Measurements from ENCODE around the gene LRCH4. TPM values are rescaled to one million over a fixed set of nuclear protein-coding genes. Genes with fewer than 3 reads are reported as not detected.

The LRCH4 gene
- total and polyA plus RNA-seq, 2 of the 13 experiments (the other 11 are each of a cell fraction or from before 2014, with no cell fraction given), result 7.0 to 9.3 TPM

DNA sequence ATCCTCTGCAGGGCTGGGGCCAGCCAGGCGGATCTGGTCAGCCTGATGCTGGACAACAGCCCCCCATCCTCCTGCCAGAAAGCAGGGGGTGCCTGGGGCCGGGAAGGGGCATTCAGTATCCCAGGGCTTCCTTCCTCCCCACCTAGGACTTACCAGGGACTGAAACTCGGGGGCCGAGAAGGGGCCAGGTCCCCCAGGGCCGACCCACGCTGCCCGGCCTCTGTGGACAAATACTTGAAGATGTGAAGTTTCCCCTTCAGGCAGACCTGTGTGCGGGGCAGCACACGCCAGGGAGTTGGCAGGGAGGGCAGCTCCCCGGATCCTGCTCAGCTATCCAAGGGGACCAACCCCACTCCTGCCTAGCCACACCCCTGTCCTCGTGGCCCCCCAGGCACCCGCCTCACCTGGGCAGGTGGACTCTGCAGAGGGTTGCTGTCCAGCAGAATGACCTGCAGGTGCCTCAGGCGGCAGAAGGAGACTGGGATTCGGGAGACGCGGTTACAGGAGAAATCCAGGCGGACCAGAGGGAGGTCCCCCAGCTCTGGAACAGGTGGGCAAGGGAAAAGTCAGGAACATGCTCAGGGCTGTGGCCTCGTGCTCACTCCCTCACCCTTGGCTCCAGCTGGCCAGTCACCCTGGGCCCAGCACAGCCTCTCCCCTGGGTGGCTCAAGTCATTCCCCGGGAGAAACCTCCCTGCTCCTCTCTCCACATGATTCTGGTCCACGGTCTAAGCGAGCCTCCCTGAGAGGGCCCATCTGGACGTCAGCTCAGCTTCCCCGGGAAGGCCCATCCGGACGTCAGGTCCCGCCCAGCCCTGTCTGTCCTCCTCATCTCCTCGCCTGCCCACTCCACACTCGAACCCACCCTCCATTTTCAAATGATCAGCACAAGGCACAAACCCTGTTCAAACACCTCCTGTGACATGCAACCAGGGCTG lies 7.4 kb downstream of the LRCH4 start:
- no TSS peak for BruUV-seq (replicated peaks)
- no peak overlapping the region for H2AFZ ChIP-seq (ENCODE audit: low read length)
- H3K79me2 ChIP-seq (ENCODE audit: insufficient read depth, low read length), result no peaks in the 10 kb centered on the region
- no peak overlapping the region for H3K4me2 ChIP-seq (ENCODE audit: low read depth, low read length)
- no peak overlapping the region for H3K4me3 ChIP-seq (replicated peaks in 1 of 3; ENCODE audit: insufficient read depth in 1 of 3, low read depth in 2 of 3, low read length in 3 of 3)
- H3K27me3 ChIP-seq (ENCODE audit: control insufficient read depth in 1 of 2, insufficient read depth in 2 of 2, low read length in 2 of 2), result no peaks in the 10 kb centered on the region
- TF ChIP-seq KDM2A (CRISPR knock-in tag; IDR thresholded peaks at IDR 0.05; ENCODE audit: borderline replicate concordance, low read depth), result no peak
- TF ChIP-seq RBFOX2 (IDR thresholded peaks at IDR 0.05; ENCODE audit: low read depth, low read length), result peak; percentile 27; the same call in 1 of the 2 replicates
- peak in 1 of 2 experiments; percentile 17; a peak in 1 of 4 replicates for TF ChIP-seq POLR2A (IDR thresholded peaks at IDR 0.05; ENCODE audit: insufficient read depth in 1 of 2, low read depth in 2 of 2, low read length in 2 of 2)
- TF ChIP-seq ZNF230 (CRISPR knock-in tag; IDR thresholded peaks at IDR 0.05), result no peak
- TF ChIP-seq AGO1 (IDR thresholded peaks at IDR 0.05; ENCODE audit: low read depth, low read length, poor library complexity, severe bottlenecking), result peak; percentile 93
- TF ChIP-seq POLR2G (IDR thresholded peaks at IDR 0.05; ENCODE audit: low read depth, low read length), result peak; percentile 19; the same call in 1 of the 2 replicates
- no peak for TF ChIP-seq GPN1 (CRISPR knock-in tag; IDR thresholded peaks at IDR 0.05; ENCODE audit: borderline replicate concordance)
- peak; percentile 89 for TF ChIP-seq AGO2 (optimal IDR thresholded peaks at IDR 0.05; ENCODE audit: low read depth, low read length)
- ChIA-PET POLR2A (interaction anchor here (2.1 kb wide), 1 partner anchor 8 kb away, joined by 6 read pairs; the partner anchor contains the start of genes FBXO24 and LRCH4), CTCF (ENCODE audit: low intra/inter-chr PET ratio, low total read pairs) (no interaction called here)
- H3K9me3 ChIP-seq (ENCODE audit: low read length), result no peaks in the 10 kb centered on the region
- H3K9ac ChIP-seq (ENCODE audit: insufficient read depth, low read depth, low read length), result no peak overlapping the region
- no peaks in the 10 kb centered on the region for H4K20me1 ChIP-seq (ENCODE audit: insufficient read depth, low read length)
- ATAC-seq (no peak), DNase-seq (ENCODE audit: low spot score) (no peak), FAIRE-seq (no peak)
- 94% methylated on average over 21 of the region's 28 CpGs for WGBS (ENCODE audit: low lambda C conversion rate)
- intact Hi-C loops (cut with micrococcal nuclease; ENCODE audit: unreplicated experiment), result no loop called here
- peaks cover 15 to 33% of the 10 kb centered on the region in 2 experiments; a peak in 4 of 5 replicates for H3K36me3 ChIP-seq (replicated peaks in 1 of 2; ENCODE audit: control insufficient read depth in 1 of 2, insufficient read depth in 2 of 2, low read length in 2 of 2)
- H3K4me1 ChIP-seq (ENCODE audit: insufficient read depth, low read length), result peaks cover 1% of the 10 kb centered on the region; the same call in 1 of the 2 replicates
- no peak overlapping the region for H3K27ac ChIP-seq (ENCODE audit: extremely low read length, insufficient read depth, low read length)
- in situ Hi-C loops (cut with HindIII; ENCODE audit: extremely low pct_ligation_motif_present, low pct_unique_long_range_greater_than_20kb), result no loop called here

Measured in HepG2 (cell line).